H9 (cell line): ENCODE results near the gene OR51V1. TPM values are rescaled to one million over a fixed set of nuclear protein-coding genes. Genes with fewer than 3 reads are reported as not detected.

Experiments used
- DNase-seq: peaks from one replicate; pipeline ENCODE4 v3.0.0-alpha.2; 2017
- H2AFZ ChIP-seq: one replicate; pipeline ENCODE4 v1.6.1; 2013; ENCODE audit warnings: mild to moderate bottlenecking, low read length, control low read depth, moderate library complexity
- H2AK5ac ChIP-seq: 2 replicates; pipeline ENCODE4 v1.6.1; 2013; ENCODE audit warnings: low read length, control low read depth, mixed read lengths; ENCODE audit not compliant: insufficient read length
- H2BK120ac ChIP-seq: one replicate; pipeline ENCODE4 v1.6.1; 2013; ENCODE audit warnings: low read depth, mild to moderate bottlenecking, low read length, control low read depth, inconsistent platforms; ENCODE audit not compliant: poor library complexity, severe bottlenecking
- H2BK12ac ChIP-seq: 2 replicates; pipeline ENCODE4 v1.6.1; 2013; ENCODE audit warnings: low read length, control low read depth, mixed read lengths, low read depth; ENCODE audit not compliant: insufficient read length
- H2BK15ac ChIP-seq: 2 replicates; pipeline ENCODE4 v1.6.1; 2013; ENCODE audit warnings: low read depth, low read length, control low read depth
- H2BK20ac ChIP-seq: one replicate; pipeline ENCODE4 v1.6.1; 2013; ENCODE audit warnings: low read depth, mild to moderate bottlenecking, low read length, control low read depth, inconsistent platforms; ENCODE audit not compliant: poor library complexity, severe bottlenecking
- H2BK5ac ChIP-seq: 2 replicates; pipeline ENCODE4 v1.6.1; 2013; ENCODE audit warnings: low read length, control low read depth, mixed read lengths; ENCODE audit not compliant: insufficient read length
- H3K14ac ChIP-seq: 2 replicates; pipeline ENCODE4 v1.6.1; 2013; ENCODE audit warnings: low read length, control low read depth; ENCODE audit not compliant: insufficient read depth
- H3K18ac ChIP-seq: 2 replicates; pipeline ENCODE4 v1.6.1; 2013; ENCODE audit warnings: low read depth, mild to moderate bottlenecking, mixed read lengths, low read length, control low read depth; ENCODE audit not compliant: insufficient read length
- H3K23ac ChIP-seq: 2 replicates; pipeline ENCODE4 v1.6.1; 2013; ENCODE audit warnings: low read length, control low read depth, mixed read lengths, low read depth; ENCODE audit not compliant: insufficient read length
- H3K23me2 ChIP-seq: 2 replicates; pipeline ENCODE4 v1.6.1; 2013; ENCODE audit warnings: low read depth, mild to moderate bottlenecking, mixed read lengths, low read length, control low read depth; ENCODE audit not compliant: insufficient read length, poor library complexity, severe bottlenecking
- H3K27ac ChIP-seq: 2 replicates; pipeline ENCODE4 v1.5.1; 2013; ENCODE audit warnings: low read length, control low read depth, mixed read lengths, low read depth; ENCODE audit not compliant: insufficient read length
- H3K27me3 ChIP-seq: 2 replicates; pipeline ENCODE4 v1.6.1; 2013; ENCODE audit warnings: low read length, control low read depth, inconsistent platforms; ENCODE audit not compliant: insufficient read depth
- H3K4ac ChIP-seq: 2 replicates; pipeline ENCODE4 v1.6.1; 2013; ENCODE audit warnings: low read depth, mild to moderate bottlenecking, control low read depth, inconsistent platforms, low read length, moderate library complexity
- H3K4me1 ChIP-seq: 2 replicates; pipeline ENCODE4 v1.6.1; 2013; ENCODE audit warnings: low read length, control low read depth, inconsistent platforms; ENCODE audit not compliant: insufficient read depth
- H3K4me2 ChIP-seq: 2 replicates; pipeline ENCODE4 v1.6.1; 2013; ENCODE audit warnings: low read length, control low read depth, mixed read lengths; ENCODE audit not compliant: insufficient read length, insufficient read depth
- H3K56ac ChIP-seq: 2 replicates; pipeline ENCODE4 v1.6.1; 2013; ENCODE audit warnings: low read depth, mild to moderate bottlenecking, mixed read lengths, low read length, control low read depth; ENCODE audit not compliant: insufficient read length
- H3K79me1 ChIP-seq: 2 replicates; pipeline ENCODE4 v1.6.1; 2013; ENCODE audit warnings: low read depth, mild to moderate bottlenecking, moderate library complexity, low read length, control low read depth, inconsistent platforms; ENCODE audit not compliant: insufficient read depth, poor library complexity, severe bottlenecking
- H3K79me2 ChIP-seq: 2 replicates; pipeline ENCODE4 v1.6.1; 2013; ENCODE audit warnings: low read length, control low read depth, inconsistent platforms; ENCODE audit not compliant: insufficient read depth
- H3K9ac ChIP-seq: 2 replicates; pipeline ENCODE4 v1.6.1; 2013; ENCODE audit warnings: low read length, control low read depth, mixed read lengths; ENCODE audit not compliant: insufficient read length; ENCODE audit errors: extremely low read depth
- H3K9me3 ChIP-seq: one replicate; pipeline ENCODE4 v1.6.1; 2013; ENCODE audit warnings: low read depth, low read length, inconsistent platforms; ENCODE audit not compliant: control insufficient read depth
- H3T11ph ChIP-seq: one replicate; pipeline ENCODE4 v1.6.1; 2013; ENCODE audit warnings: mild to moderate bottlenecking, low read length, control low read depth, inconsistent platforms
- H4K20me1 ChIP-seq: one replicate; pipeline ENCODE4 v1.6.1; 2013; ENCODE audit not compliant: control insufficient read depth, insufficient read length, insufficient read depth
- H4K5ac ChIP-seq: 2 replicates; pipeline ENCODE4 v1.6.1; 2013; ENCODE audit warnings: low read depth, mild to moderate bottlenecking, mixed read lengths, low read length, control low read depth; ENCODE audit not compliant: insufficient read length
- H4K8ac ChIP-seq: replicated peaks from 2 replicates; pipeline ENCODE4 v1.6.1; 2013; ENCODE audit warnings: low read length, control low read depth, mixed read lengths, low read depth; ENCODE audit not compliant: insufficient read length
- H4K91ac ChIP-seq: 2 replicates; pipeline ENCODE4 v1.6.1; 2013; ENCODE audit warnings: low read depth, mild to moderate bottlenecking, moderate library complexity, mixed read lengths, low read length, control low read depth; ENCODE audit not compliant: insufficient read length
- H3K27ac Mint-ChIP-seq, 3 experiments: 2 replicates in 2 of 3; 3 replicates in 1 of 3; pipeline ENCODE4 v1.8.0; 2020 to 2021; ENCODE audit warnings: mixed read lengths in 3 of 3, mild to moderate bottlenecking in 1 of 3, moderate library complexity in 1 of 3
- H3K27me3 Mint-ChIP-seq: 2 replicates; pipeline ENCODE4 v1.8.0; 2021; ENCODE audit warnings: low read depth, mild to moderate bottlenecking, moderate library complexity, mixed read lengths
- H3K36me3 Mint-ChIP-seq, 3 experiments: 2 replicates in 2 of 3; 3 replicates in 1 of 3; pipeline ENCODE4 v1.8.0; 2020 to 2021; ENCODE audit warnings: low read depth in 3 of 3, mixed read lengths in 3 of 3; ENCODE audit not compliant: insufficient read depth in 1 of 3
- H3K4me1 Mint-ChIP-seq, 2 experiments: 2 replicates each; pipeline ENCODE4 v1.8.0; 2020; ENCODE audit warnings: mixed read lengths in 2 of 2
- H3K4me3 Mint-ChIP-seq, 2 experiments: 2 replicates in 1 of 2; 3 replicates in 1 of 2; pipeline ENCODE4 v1.8.0; 2020 to 2021; ENCODE audit warnings: mild to moderate bottlenecking in 2 of 2, mixed read lengths in 2 of 2, moderate library complexity in 1 of 2
- H3K9me3 Mint-ChIP-seq, 2 experiments: 2 replicates in 1 of 2; 3 replicates in 1 of 2; pipeline ENCODE4 v1.8.0; 2020; ENCODE audit warnings: mild to moderate bottlenecking in 2 of 2, mixed read lengths in 2 of 2, moderate library complexity in 1 of 2
- WGBS: extraction: QIAGEN DNeasy Blood & Tissue Kit; methylation state at CpG from one replicate; pipeline ENCODE4 v1.1.7; 2013; ENCODE audit warnings: missing lambda C conversion rate, low lambda C conversion rate, mixed read lengths; ENCODE audit not compliant: insufficient read length; ENCODE audit errors: extremely low coverage; 5-methylcytosine and 5-hydroxymethylcytosine counted together
- total RNA-seq: library from RNA; stranded (reverse); gene quantifications from 2 replicates; pipeline ENCODE4 v1.2.1, GENCODE V29; 2021
- TF ChIP-seq, protein P1 (sequence below): fragments of 200-600 bp; sonication (generic); conservative IDR thresholded peaks from 3 replicates; pipeline ENCODE4 v1.8.0; 2021; ENCODE audit warnings: antibody characterized with exemption, mild to moderate bottlenecking

Gene OR51V1
- total RNA-seq, 1 experiment from 2014 or later = not detected

- Histone ChIP-seq H4K20me1 (no peaks in the 10 kb centered on the region), H4K5ac (no peak overlapping the region), H2AFZ (no peak overlapping the region), H3K79me1 (no peaks in the 10 kb centered on the region), H2BK15ac (no peak overlapping the region), H3K23me2 (no peaks in the 10 kb centered on the region), H3K4me1 (no peaks in the 10 kb centered on the region), H4K91ac (no peak overlapping the region), H3K56ac (no peak overlapping the region), H3T11ph (no peak overlapping the region), H2BK20ac (no peak overlapping the region), H3K27me3 (no peaks in the 10 kb centered on the region), H2AK5ac (no peak overlapping the region), H3K18ac (no peak overlapping the region), H3K4ac (no peak overlapping the region), H3K14ac (no peak overlapping the region), H2BK120ac (no peak overlapping the region), H3K4me2 (no peak overlapping the region), H2BK12ac (no peak overlapping the region), H3K23ac (no peak overlapping the region), H3K27ac (no peak overlapping the region), H3K9me3 (no peaks in the 10 kb centered on the region), H2BK5ac (no peak overlapping the region), H3K79me2 (no peaks in the 10 kb centered on the region), H3K9ac (no peak overlapping the region), H4K8ac (no peak overlapping the region)
- no peaks in the 10 kb centered on the region for H3K4me1 Mint-ChIP-seq
- WGBS = no CpG with 5 or more reads among the region's 10 CpGs
- DNase-seq = no peak
- H3K27me3 Mint-ChIP-seq = no peaks in the 10 kb centered on the region
- no peaks in the 10 kb centered on the region; a peak in 1 of 5 replicates for H3K9me3 Mint-ChIP-seq
- no peak overlapping the region for H3K27ac Mint-ChIP-seq
- H3K36me3 Mint-ChIP-seq = no peaks in the 10 kb centered on the region; a peak in 1 of 7 replicates
- no peak overlapping the region for H3K4me3 Mint-ChIP-seq
- TF ChIP-seq, protein P1, sequence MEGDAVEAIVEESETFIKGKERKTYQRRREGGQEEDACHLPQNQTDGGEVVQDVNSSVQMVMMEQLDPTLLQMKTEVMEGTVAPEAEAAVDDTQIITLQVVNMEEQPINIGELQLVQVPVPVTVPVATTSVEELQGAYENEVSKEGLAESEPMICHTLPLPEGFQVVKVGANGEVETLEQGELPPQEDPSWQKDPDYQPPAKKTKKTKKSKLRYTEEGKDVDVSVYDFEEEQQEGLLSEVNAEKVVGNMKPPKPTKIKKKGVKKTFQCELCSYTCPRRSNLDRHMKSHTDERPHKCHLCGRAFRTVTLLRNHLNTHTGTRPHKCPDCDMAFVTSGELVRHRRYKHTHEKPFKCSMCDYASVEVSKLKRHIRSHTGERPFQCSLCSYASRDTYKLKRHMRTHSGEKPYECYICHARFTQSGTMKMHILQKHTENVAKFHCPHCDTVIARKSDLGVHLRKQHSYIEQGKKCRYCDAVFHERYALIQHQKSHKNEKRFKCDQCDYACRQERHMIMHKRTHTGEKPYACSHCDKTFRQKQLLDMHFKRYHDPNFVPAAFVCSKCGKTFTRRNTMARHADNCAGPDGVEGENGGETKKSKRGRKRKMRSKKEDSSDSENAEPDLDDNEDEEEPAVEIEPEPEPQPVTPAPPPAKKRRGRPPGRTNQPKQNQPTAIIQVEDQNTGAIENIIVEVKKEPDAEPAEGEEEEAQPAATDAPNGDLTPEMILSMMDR = no peak
These were observed 22.2 kb downstream of the OR51V1 start for GRCh38 chr11:5178046-5178837.
